ENCODE results near the gene ATG9B.

ATG9B gene

DNA sequence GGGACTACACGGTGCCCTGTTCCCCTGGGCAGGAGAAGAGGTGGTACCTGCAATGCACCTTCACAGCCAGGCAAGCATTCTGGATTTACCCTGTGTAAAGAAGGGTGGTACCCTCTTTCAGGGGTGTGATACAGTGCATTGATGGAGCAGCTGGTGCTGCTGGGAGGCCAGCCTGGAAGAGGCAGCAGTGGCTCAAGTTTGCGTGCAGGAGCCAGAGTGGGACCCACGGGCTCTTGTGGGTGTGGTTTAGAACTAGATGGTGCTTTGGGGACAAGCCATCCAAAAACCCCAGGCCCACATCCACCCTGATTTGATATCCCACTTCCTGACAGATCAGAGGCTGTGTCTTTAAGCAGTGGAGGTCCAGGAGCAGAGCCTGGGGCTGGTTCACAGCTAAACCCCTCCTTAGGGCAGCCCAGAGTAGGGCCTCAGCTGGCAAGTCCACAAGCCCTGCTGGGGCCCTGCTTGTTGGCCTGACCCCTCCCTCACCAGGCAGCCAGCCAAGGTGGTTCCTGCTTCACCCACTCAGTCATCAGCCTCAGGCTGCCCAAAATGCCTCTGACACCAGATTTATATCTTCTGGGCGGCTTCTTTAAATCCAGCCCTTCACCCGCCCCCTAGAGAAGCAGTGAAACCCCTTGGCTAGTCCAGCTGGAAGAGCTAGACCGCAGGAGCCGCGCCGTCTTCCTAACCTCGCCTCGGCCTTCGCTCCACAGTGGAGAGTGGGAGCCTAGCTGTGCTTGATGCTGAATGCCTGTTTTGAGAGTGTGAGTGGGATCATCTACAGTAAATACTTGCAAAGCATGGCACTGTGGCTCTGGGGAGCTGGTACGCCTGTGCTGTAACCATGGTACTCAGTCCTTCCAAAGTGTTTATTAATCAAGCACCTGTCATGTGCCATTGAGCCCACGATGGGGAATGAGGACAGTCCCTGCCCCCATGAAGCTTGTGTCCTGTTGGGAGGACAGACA, 22.6 kb upstream of the ATG9B start:
- WGBS: 88% methylated on average over 14 of the region's 14 CpGs
- H3K14ac ChIP-seq (ENCODE audit: low read length in 2 of 2): peak overlapping the region in 1 of 2 experiments; percentile 14
- no peak overlapping the region for H3K23ac ChIP-seq (ENCODE audit: low read length in 2 of 2)
- H3K4ac ChIP-seq (ENCODE audit: low read depth in 1 of 2, low read length in 2 of 2): no peak overlapping the region
- no peak overlapping the region for H2BK12ac ChIP-seq (ENCODE audit: low read length in 2 of 2)
- H3K4me1 ChIP-seq (ENCODE audit: control insufficient read depth, insufficient read depth, low read depth, low read length): peaks cover 17% of the 10 kb centered on the region
- peaks cover 11 to 42% of the 10 kb centered on the region in 2 experiments for H3K36me3 ChIP-seq (ENCODE audit: control insufficient read depth in 1 of 2, insufficient read depth in 2 of 2, low read depth in 1 of 2, low read length in 2 of 2)
- no peak overlapping the region for H4K8ac ChIP-seq (ENCODE audit: low read length)
- no peak overlapping the region for H3K27ac ChIP-seq (ENCODE audit: low read length, poor library complexity, severe bottlenecking)
- H3K18ac ChIP-seq (ENCODE audit: low read depth in 1 of 2, low read length in 2 of 2): no peak overlapping the region
- DNase-seq: no peak
- H3K27me3 ChIP-seq (ENCODE audit: control insufficient read depth in 1 of 2, insufficient read depth in 1 of 2, low read length in 2 of 2): peaks cover 8 to 16% of the 10 kb centered on the region in 2 experiments
- H3K79me1 ChIP-seq (replicated peaks; ENCODE audit: low read length, poor library complexity, severe bottlenecking): no peaks in the 10 kb centered on the region
- H2BK120ac ChIP-seq (ENCODE audit: low read depth, low read length): no peak overlapping the region
- no peak overlapping the region for H4K91ac ChIP-seq (ENCODE audit: low read length)
- no peak overlapping the region for H3K4me2 ChIP-seq (ENCODE audit: low read length, poor library complexity, severe bottlenecking)
- peak overlapping the region; percentile 55 for H3K9ac ChIP-seq (ENCODE audit: low read length)
- no peak overlapping the region for H2BK15ac ChIP-seq (ENCODE audit: low read depth, poor library complexity, severe bottlenecking)
- no peak overlapping the region for H2AK5ac ChIP-seq (ENCODE audit: low read length, severe bottlenecking)
- H3K9me3 ChIP-seq (ENCODE audit: control insufficient read depth, low read length): no peaks in the 10 kb centered on the region
- H2AFZ ChIP-seq (ENCODE audit: low read depth, low read length): no peak overlapping the region
- no peak overlapping the region for H2BK5ac ChIP-seq (ENCODE audit: low read depth, low read length, poor library complexity, severe bottlenecking)
- no peak overlapping the region for H3K4me3 ChIP-seq (ENCODE audit: insufficient read depth in 1 of 2, low read depth in 1 of 2, low read length in 2 of 2)

DNA sequence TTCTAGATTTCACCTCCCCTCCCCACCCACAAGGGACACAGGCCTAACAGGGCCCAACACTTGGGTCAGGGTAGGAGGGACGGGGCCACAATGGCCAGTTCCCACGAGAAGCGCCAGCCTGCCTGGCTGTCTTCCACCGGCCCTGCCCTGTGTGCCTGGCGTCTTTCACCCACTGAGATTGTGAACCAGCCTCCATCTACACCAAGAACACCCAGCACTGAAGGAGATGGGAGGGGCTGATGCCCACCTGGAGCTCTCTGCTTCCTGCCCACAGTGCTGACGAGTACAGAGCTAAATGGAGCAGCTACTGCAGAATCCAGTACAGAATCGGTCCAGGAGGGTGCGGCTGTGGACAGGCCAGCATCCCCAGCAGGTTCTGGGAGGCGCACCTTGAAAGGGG, 21.7 kb upstream of the ATG9B start:
- no peak overlapping the region for H2BK12ac ChIP-seq (ENCODE audit: low read length in 2 of 2)
- H3K27ac ChIP-seq (ENCODE audit: low read length, poor library complexity, severe bottlenecking): no peak overlapping the region
- H3K9me3 ChIP-seq (ENCODE audit: control insufficient read depth, low read length): no peaks in the 10 kb centered on the region
- H3K4me2 ChIP-seq (ENCODE audit: low read length, poor library complexity, severe bottlenecking): no peak overlapping the region
- no peak overlapping the region for H4K91ac ChIP-seq (ENCODE audit: low read length)
- no peak overlapping the region for H3K9ac ChIP-seq (ENCODE audit: low read length)
- H3K4me1 ChIP-seq (ENCODE audit: control insufficient read depth, insufficient read depth, low read depth, low read length): peaks cover 12% of the 10 kb centered on the region
- H3K4ac ChIP-seq (ENCODE audit: low read depth in 1 of 2, low read length in 2 of 2): no peak overlapping the region
- no peak overlapping the region for H2AK5ac ChIP-seq (ENCODE audit: low read length, severe bottlenecking)
- no peak for DNase-seq
- WGBS: 94% methylated on average over 8 of the region's 9 CpGs
- no peak overlapping the region for H3K14ac ChIP-seq (ENCODE audit: low read length in 2 of 2)
- no peak overlapping the region for H2BK120ac ChIP-seq (ENCODE audit: low read depth, low read length)
- H2AFZ ChIP-seq (ENCODE audit: low read depth, low read length): no peak overlapping the region
- no peak overlapping the region for H3K4me3 ChIP-seq (ENCODE audit: insufficient read depth in 1 of 2, low read depth in 1 of 2, low read length in 2 of 2)
- H2BK15ac ChIP-seq (ENCODE audit: low read depth, poor library complexity, severe bottlenecking): no peak overlapping the region
- H3K23ac ChIP-seq (ENCODE audit: low read length in 2 of 2): no peak overlapping the region
- peaks cover 11 to 46% of the 10 kb centered on the region in 2 experiments for H3K36me3 ChIP-seq (ENCODE audit: control insufficient read depth in 1 of 2, insufficient read depth in 2 of 2, low read depth in 1 of 2, low read length in 2 of 2)
- H4K8ac ChIP-seq (ENCODE audit: low read length): no peak overlapping the region
- H2BK5ac ChIP-seq (ENCODE audit: low read depth, low read length, poor library complexity, severe bottlenecking): no peak overlapping the region
- peaks cover 8 to 16% of the 10 kb centered on the region in 2 experiments for H3K27me3 ChIP-seq (ENCODE audit: control insufficient read depth in 1 of 2, insufficient read depth in 1 of 2, low read length in 2 of 2)
- no peaks in the 10 kb centered on the region for H3K79me1 ChIP-seq (replicated peaks; ENCODE audit: low read length, poor library complexity, severe bottlenecking)
- no peak overlapping the region for H3K18ac ChIP-seq (ENCODE audit: low read depth in 1 of 2, low read length in 2 of 2)

DNA sequence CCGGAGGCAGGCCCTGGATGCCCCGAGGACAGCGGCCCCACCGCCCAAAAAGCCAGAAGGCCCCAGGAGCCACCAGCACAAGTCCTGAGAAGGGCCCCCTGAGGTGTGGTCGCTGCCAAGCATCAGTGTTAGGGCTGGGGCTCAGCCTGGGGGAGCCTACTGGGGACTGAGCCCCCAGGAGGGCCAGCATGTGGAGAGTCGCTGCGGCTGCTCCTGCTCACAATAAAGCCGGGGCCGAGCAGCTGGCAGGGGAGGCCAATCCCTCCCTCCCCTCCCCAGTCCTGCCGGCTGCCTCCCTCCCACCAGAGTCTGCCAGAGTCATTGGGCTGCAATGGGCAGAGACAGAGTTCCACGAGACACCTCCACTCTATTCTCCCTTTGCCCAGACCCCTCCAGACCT, 21.0 kb upstream of the ATG9B start:
- Histone ChIP-seq H3K23ac (ENCODE audit: low read length in 2 of 2) (no peak overlapping the region), H3K27me3 (ENCODE audit: control insufficient read depth in 1 of 2, insufficient read depth in 1 of 2, low read length in 2 of 2) (peaks cover 4 to 10% of the 10 kb centered on the region in 2 experiments), H3K36me3 (ENCODE audit: control insufficient read depth in 1 of 2, insufficient read depth in 2 of 2, low read depth in 1 of 2, low read length in 2 of 2) (peaks cover 11 to 52% of the 10 kb centered on the region in 2 experiments), H3K9ac (ENCODE audit: low read length) (no peak overlapping the region), H3K4ac (ENCODE audit: low read depth in 1 of 2, low read length in 2 of 2) (no peak overlapping the region), H3K18ac (ENCODE audit: low read depth in 1 of 2, low read length in 2 of 2) (no peak overlapping the region), H3K4me3 (ENCODE audit: insufficient read depth in 1 of 2, low read depth in 1 of 2, low read length in 2 of 2) (no peak overlapping the region), H3K14ac (ENCODE audit: low read length in 2 of 2) (no peak overlapping the region), H2BK120ac (ENCODE audit: low read depth, low read length) (no peak overlapping the region), H2AK5ac (ENCODE audit: low read length, severe bottlenecking) (no peak overlapping the region), H3K4me1 (ENCODE audit: control insufficient read depth, insufficient read depth, low read depth, low read length) (peaks cover 11% of the 10 kb centered on the region), H2BK15ac (ENCODE audit: low read depth, poor library complexity, severe bottlenecking) (no peak overlapping the region), H2AFZ (ENCODE audit: low read depth, low read length) (no peak overlapping the region), H3K27ac (ENCODE audit: low read length, poor library complexity, severe bottlenecking) (no peak overlapping the region), H3K79me1 (replicated peaks; ENCODE audit: low read length, poor library complexity, severe bottlenecking) (no peaks in the 10 kb centered on the region), H4K8ac (ENCODE audit: low read length) (no peak overlapping the region), H3K4me2 (ENCODE audit: low read length, poor library complexity, severe bottlenecking) (no peak overlapping the region), H2BK5ac (ENCODE audit: low read depth, low read length, poor library complexity, severe bottlenecking) (no peak overlapping the region), H3K9me3 (ENCODE audit: control insufficient read depth, low read length) (no peaks in the 10 kb centered on the region), H2BK12ac (ENCODE audit: low read length in 2 of 2) (no peak overlapping the region), H4K91ac (ENCODE audit: low read length) (no peak overlapping the region)
- no peak for DNase-seq
- 97% methylated on average over 11 of the region's 11 CpGs for WGBS

DNA sequence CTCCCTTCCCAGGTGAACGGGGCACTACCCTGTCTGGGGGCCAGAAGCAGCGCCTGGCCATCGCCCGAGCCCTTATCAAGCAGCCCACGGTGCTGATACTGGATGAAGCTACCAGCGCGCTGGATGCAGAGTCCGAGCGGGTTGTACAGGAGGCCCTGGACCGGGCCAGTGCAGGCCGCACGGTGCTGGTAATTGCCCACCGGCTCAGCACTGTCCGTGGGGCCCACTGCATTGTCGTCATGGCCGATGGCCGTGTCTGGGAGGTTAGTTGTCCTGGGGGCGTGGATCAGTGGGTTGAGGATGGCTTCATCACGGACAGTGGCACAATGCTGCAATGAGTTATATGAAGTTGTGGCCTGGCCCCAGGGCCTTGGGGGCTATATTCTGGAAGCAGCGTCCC, 19.7 kb upstream of the ATG9B start:
- no peak overlapping the region for H3K4ac ChIP-seq (ENCODE audit: low read depth in 1 of 2, low read length in 2 of 2)
- H3K14ac ChIP-seq (ENCODE audit: low read length in 2 of 2): no peak overlapping the region
- H2BK15ac ChIP-seq (ENCODE audit: low read depth, poor library complexity, severe bottlenecking): no peak overlapping the region
- H4K8ac ChIP-seq (ENCODE audit: low read length): no peak overlapping the region
- H2AK5ac ChIP-seq (ENCODE audit: low read length, severe bottlenecking): no peak overlapping the region
- WGBS: 94% methylated on average over 19 of the region's 20 CpGs
- H3K36me3 ChIP-seq (ENCODE audit: control insufficient read depth in 1 of 2, insufficient read depth in 2 of 2, low read depth in 1 of 2, low read length in 2 of 2): peaks cover 11 to 53% of the 10 kb centered on the region in 2 experiments
- H3K79me1 ChIP-seq (replicated peaks; ENCODE audit: low read length, poor library complexity, severe bottlenecking): no peaks in the 10 kb centered on the region
- H3K9me3 ChIP-seq (ENCODE audit: control insufficient read depth, low read length): no peaks in the 10 kb centered on the region
- H3K18ac ChIP-seq (ENCODE audit: low read depth in 1 of 2, low read length in 2 of 2): no peak overlapping the region
- no peak overlapping the region for H4K91ac ChIP-seq (ENCODE audit: low read length)
- H3K27me3 ChIP-seq (ENCODE audit: control insufficient read depth in 1 of 2, insufficient read depth in 1 of 2, low read length in 2 of 2): no peaks in the 10 kb centered on the region
- H3K23ac ChIP-seq (ENCODE audit: low read length in 2 of 2): no peak overlapping the region
- no peak overlapping the region for H2BK120ac ChIP-seq (ENCODE audit: low read depth, low read length)
- no peak overlapping the region for H3K4me3 ChIP-seq (ENCODE audit: insufficient read depth in 1 of 2, low read depth in 1 of 2, low read length in 2 of 2)
- no peak overlapping the region for H2AFZ ChIP-seq (ENCODE audit: low read depth, low read length)
- no peak for DNase-seq
- peaks cover 23% of the 10 kb centered on the region for H3K4me1 ChIP-seq (ENCODE audit: control insufficient read depth, insufficient read depth, low read depth, low read length)
- no peak overlapping the region for H2BK5ac ChIP-seq (ENCODE audit: low read depth, low read length, poor library complexity, severe bottlenecking)
- H3K27ac ChIP-seq (ENCODE audit: low read length, poor library complexity, severe bottlenecking): no peak overlapping the region
- no peak overlapping the region for H3K9ac ChIP-seq (ENCODE audit: low read length)
- H3K4me2 ChIP-seq (ENCODE audit: low read length, poor library complexity, severe bottlenecking): no peak overlapping the region
- H2BK12ac ChIP-seq (ENCODE audit: low read length in 2 of 2): no peak overlapping the region
